ENCODE measurements around the gene NGEF.
"Not testable (repeated sequence)": the region's sequence is repeated elsewhere in the genome, so short reads cannot be mapped to it uniquely, and the experiment has no call there.

Gene NGEF

DNA sequence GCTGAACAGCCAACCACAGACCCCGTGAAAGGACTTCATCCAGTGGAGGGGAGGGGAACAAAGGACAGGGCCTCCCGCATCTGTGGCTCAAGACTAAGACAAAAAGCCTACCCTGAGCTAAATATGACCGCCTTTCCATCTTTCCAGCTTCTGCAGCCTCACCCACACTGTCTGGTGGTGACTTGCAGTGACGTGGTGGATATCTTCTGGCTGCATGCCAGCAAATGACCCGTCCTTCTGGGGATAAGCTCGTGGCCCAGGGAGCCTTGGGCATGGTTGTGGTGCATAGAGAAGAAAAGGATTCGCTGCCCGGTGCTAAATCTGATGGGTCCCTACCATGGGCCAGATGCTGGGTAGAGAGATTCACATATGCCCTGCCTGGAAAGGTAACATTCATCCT lies 8.7 kb upstream of the NGEF start:
- H3K27ac Mint-ChIP-seq: no peak overlapping the region
- no peaks in the 10 kb centered on the region for H3K9me3 Mint-ChIP-seq
- CTCF ChIA-PET: interaction anchor here (0.6 kb wide), 1 partner anchor 809 kb away, joined by 3 read pairs; no protein-coding TSS in a partner anchor
- no peaks in the 10 kb centered on the region for H3K36me3 Mint-ChIP-seq
- H3K4me3 Mint-ChIP-seq: no peak overlapping the region
- DNase-seq: no peak
- no peaks in the 10 kb centered on the region for H3K4me1 Mint-ChIP-seq
- peaks cover 4% of the 10 kb centered on the region for H3K27me3 Mint-ChIP-seq

DNA sequence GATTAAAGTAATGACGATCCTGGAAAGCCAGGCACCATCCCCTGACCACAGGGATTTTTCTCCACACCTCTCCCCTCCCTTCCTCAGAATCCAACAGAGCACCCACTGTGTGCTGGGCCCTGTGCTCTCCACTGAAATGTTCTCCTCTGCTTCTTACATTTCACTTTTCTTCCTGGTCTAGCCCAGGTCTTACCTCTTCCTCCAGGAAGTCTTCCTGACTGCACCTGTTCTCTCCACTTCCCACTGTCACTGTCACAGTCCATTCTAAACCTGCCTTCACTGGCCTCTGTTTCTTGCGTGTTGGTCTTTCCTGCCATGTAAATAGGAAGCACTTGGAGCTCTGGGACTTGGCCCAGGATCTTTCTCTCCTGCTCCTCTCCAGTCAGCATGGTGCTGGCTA lies 7.4 kb upstream of the NGEF start:
- Mint-ChIP-seq H3K36me3 (no peaks in the 10 kb centered on the region), H3K27ac (no peak overlapping the region), H3K4me3 (no peak overlapping the region), H3K9me3 (peaks cover 2% of the 10 kb centered on the region), H3K27me3 (peaks cover 4% of the 10 kb centered on the region), H3K4me1 (no peaks in the 10 kb centered on the region)
- CTCF ChIA-PET: interaction anchor here (0.8 kb wide), 1 partner anchor 9 kb away, joined by 3 read pairs; no protein-coding TSS in a partner anchor
- DNase-seq: no peak

DNA sequence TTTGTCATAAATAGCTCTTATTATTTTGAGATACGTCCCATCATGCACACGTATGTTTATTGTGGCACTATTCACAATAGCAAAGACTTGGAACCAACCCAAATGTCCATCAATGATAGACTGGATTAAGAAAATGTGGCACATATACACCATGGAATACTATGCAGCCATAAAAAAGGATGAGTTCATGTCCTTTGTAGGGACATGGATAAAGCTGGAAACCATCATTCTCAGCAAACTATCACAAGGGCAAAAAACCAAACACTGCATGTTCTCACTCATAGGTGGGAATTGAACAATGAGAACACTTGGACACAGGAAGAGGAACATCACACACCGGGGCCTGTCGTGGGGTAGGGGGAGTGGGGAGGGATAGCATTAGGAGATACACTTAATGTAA lies 6.6 kb upstream of the NGEF start:
- CTCF ChIA-PET, H3K27ac Mint-ChIP-seq, H3K27me3 Mint-ChIP-seq, H3K36me3 Mint-ChIP-seq, DNase-seq, H3K4me3 Mint-ChIP-seq, H3K9me3 Mint-ChIP-seq, H3K4me1 Mint-ChIP-seq: not testable (repeated sequence)

DNA sequence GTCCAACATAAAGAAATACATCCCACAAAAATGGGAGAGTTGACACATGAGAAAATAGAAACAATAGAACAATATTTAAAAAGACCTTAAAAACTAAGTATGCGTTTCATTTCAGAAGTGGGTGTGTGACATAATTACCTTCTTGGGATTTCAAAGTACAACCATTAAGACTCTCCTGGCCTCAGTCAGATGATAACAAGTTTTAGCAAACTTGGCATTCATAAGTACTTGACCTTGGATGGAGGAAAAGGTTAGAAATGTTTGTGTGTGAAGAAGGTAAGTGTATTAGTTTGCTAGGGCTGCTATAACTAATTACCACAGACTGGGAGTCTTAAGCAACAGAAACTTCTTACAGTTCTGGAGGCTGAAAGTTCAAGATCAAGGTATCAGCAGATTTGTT lies 4.9 kb upstream of the NGEF start:
- H3K4me3 Mint-ChIP-seq: no peak overlapping the region
- CTCF ChIA-PET: interaction anchor here (1.7 kb wide), 1 partner anchor 11 kb away, joined by 8 read pairs; no protein-coding TSS in a partner anchor
- no peak for DNase-seq
- H3K27ac Mint-ChIP-seq: no peak overlapping the region
- H3K9me3 Mint-ChIP-seq: peaks cover 4% of the 10 kb centered on the region
- H3K4me1 Mint-ChIP-seq: no peaks in the 10 kb centered on the region
- H3K36me3 Mint-ChIP-seq: no peaks in the 10 kb centered on the region
- peaks cover 4% of the 10 kb centered on the region for H3K27me3 Mint-ChIP-seq

DNA sequence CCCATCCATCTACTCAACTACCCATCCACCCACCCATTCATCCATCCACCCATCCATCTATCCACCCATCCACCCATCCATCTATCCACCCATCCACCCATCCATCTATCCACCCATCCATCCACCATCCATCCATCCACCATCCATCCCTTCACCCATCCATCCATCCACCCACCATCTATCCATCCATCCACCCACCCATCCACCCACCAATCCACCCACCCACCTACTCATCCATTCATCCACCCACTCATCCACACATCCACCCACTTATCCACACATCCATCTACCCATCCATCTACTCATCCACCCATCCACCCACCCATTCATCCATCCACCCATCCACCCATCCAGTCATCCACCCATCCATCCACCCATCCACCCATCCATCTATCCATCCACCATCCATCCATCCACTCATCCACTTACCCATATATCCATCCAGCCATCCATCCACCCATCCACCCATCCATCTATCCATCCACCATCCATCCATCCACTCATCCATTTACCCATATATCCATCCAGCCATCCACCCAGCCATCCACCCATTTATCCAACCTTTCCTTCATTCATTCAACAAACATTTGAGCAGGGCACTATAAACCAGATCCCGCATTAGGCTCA lies 2.1 kb upstream of the NGEF start:
- Mint-ChIP-seq H3K4me3 (no peak overlapping the region), H3K27ac (no peak overlapping the region), H3K4me1 (no peaks in the 10 kb centered on the region), H3K27me3 (peaks cover 13% of the 10 kb centered on the region), H3K36me3 (no peaks in the 10 kb centered on the region), H3K9me3 (peaks cover 4% of the 10 kb centered on the region)
- CTCF ChIA-PET: no interaction called here
- DNase-seq: no peak

DNA sequence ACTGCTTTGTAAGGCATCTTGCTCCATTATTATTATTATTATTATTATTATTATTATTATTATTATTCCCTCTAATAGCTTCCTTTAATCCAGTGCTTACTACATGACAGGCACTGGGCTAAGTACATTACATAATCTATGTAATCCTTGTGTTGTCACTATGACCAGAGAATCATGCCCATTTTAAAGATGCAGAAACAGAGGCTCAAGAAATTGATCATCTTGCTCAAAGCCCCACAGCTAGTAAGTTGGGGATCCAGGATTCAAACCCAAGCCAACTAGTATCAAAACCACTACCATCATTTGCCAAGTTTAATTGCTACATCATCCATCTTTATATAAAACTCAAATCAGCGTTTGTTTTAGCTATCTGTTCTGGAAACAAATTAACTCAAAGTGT lies 594 bp upstream of the NGEF start:
- Mint-ChIP-seq H3K9me3 (peaks cover 4% of the 10 kb centered on the region), H3K4me3 (no peak overlapping the region), H3K36me3 (no peaks in the 10 kb centered on the region), H3K4me1 (no peaks in the 10 kb centered on the region), H3K27ac (no peak overlapping the region), H3K27me3 (peaks cover 24% of the 10 kb centered on the region)
- CTCF ChIA-PET: no interaction called here
- DNase-seq: no peak

DNA sequence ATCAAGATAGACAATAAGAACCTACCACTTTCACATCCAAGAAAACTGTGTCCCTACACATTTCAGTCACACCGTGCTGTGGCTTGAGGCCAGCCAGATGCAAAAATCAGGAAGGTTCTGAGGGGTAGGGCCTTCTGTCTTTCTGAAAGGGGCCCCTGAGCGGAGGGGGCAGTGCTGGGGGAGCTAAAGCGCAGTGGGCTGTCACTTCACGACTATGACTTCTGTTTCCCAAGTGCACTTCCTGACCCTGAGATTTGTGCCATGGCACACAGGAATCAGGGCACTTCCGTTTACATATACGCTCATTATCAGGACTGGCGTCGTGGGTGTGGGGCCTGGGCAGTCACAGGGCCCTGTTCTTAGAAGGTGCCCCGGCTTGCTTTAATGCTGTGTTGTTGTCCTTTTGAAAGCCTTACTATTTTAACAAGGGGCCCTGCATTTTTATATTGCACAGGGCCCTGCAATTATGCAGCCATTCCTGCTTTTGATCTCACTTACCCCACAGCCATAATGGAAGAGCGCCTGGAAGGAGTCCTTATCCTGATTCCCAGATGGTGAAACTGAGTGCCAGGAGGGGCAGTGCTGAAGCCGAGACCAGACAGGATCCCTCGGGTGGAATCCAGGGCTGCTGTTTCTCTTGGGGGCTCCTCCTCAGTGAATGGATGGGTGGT lies 620 bp downstream of the NGEF start:
- Mint-ChIP-seq H3K4me1 (no peaks in the 10 kb centered on the region), H3K36me3 (no peaks in the 10 kb centered on the region), H3K9me3 (peaks cover 4% of the 10 kb centered on the region), H3K4me3 (no peak overlapping the region), H3K27me3 (peaks cover 24% of the 10 kb centered on the region), H3K27ac (no peak overlapping the region)
- DNase-seq: no peak
- CTCF ChIA-PET: interaction anchor here (1.1 kb wide), 1 partner anchor 17 kb away, joined by 3 read pairs; no protein-coding TSS in a partner anchor

DNA sequence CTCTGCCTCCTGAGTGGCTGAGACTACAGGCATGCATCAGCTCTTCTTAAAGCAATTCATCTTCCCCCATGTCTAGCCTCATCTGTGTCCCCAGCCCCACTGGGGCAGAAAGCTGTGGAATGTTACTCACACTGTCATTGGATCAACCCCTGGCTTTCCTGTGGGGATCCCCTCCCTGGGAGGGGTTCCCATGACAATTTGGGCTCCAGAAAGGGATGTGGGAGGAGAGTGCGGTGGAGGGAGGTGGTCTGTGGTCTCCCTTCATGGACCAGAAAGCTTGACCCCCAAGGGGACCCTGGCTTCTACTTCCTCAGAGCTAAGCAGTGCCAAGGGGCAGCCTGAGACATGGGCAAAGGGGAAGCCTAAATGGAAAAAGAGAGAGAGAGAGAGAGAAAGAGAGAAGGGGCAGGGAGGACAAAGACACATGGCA lies 1.3 kb downstream of the NGEF start:
- DNase-seq: no peak
- no peak overlapping the region for H3K4me3 Mint-ChIP-seq
- H3K4me1 Mint-ChIP-seq: no peaks in the 10 kb centered on the region
- H3K27ac Mint-ChIP-seq: no peak overlapping the region
- H3K9me3 Mint-ChIP-seq: peaks cover 4% of the 10 kb centered on the region
- peaks cover 24% of the 10 kb centered on the region for H3K27me3 Mint-ChIP-seq
- H3K36me3 Mint-ChIP-seq: no peaks in the 10 kb centered on the region
- CTCF ChIA-PET: interaction anchor here (1.1 kb wide), 1 partner anchor 18 kb away, joined by 3 read pairs; no protein-coding TSS in a partner anchor

DNA sequence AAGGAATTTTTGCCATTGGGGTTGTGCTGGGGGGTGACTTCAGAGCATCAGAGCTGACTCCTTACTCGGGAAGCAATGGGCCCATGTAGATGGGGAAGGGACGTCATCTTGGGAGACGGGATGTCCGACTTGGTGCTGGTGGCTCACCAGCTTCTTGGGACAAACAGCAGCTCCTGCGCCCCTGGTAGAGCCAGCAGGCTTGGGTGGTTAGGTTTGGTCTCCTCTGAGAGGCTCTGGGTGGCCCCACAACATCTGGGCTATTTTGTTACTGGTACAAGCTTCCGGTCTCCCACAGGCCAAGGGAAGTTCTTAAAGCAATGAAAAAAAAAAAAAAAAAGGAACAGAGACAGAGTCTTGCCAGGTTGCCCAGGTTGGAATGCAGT lies 1.8 kb downstream of the NGEF start:
- CTCF ChIA-PET: interaction anchor here (1.1 kb wide), 1 partner anchor 18 kb away, joined by 3 read pairs; no protein-coding TSS in a partner anchor
- Mint-ChIP-seq H3K4me3 (no peak overlapping the region), H3K9me3 (peaks cover 4% of the 10 kb centered on the region), H3K27ac (no peak overlapping the region), H3K27me3 (peaks cover 24% of the 10 kb centered on the region), H3K4me1 (no peaks in the 10 kb centered on the region), H3K36me3 (no peaks in the 10 kb centered on the region)
- no peak for DNase-seq

DNA sequence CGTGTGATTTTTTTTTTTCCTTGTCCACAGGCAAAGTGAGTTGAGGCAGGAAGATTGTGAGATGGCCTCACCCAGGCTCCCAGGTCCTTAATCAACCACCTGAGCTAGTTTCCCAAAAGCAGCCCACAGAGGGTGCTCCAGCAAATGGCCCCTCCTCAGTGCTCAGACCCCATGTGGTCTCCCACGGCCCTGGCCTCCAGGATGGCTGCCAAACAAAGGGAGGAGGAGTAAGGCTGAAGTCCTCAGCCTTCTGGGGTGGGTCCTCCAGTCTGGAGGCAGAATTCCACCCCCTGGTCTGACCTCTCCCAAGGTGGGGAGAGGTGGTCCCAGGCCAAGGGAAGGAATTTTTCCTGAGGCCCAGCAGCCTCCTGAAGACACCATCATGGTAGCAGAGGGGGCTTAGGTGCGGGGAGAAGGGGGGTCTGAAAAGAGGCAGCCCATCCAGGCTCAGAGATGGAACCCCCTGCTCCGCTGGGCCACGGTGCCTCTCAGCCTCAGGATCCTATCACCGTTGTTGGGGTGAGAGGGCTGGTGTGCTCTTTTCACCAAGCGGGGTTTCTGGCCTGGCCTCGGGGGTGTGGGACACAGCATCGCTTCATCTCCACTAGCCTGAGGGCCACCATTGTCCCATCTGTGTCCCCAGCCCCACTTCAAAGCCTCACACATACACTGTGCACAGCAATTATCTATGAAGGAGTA lies 2.3 kb downstream of the NGEF start:
- no peaks in the 10 kb centered on the region for H3K36me3 Mint-ChIP-seq
- no peak for DNase-seq
- peaks cover 28% of the 10 kb centered on the region for H3K27me3 Mint-ChIP-seq
- CTCF ChIA-PET: no interaction called here
- H3K27ac Mint-ChIP-seq: no peak overlapping the region
- H3K4me3 Mint-ChIP-seq: no peak overlapping the region
- H3K4me1 Mint-ChIP-seq: no peaks in the 10 kb centered on the region
- H3K9me3 Mint-ChIP-seq: peaks cover 4% of the 10 kb centered on the region

DNA sequence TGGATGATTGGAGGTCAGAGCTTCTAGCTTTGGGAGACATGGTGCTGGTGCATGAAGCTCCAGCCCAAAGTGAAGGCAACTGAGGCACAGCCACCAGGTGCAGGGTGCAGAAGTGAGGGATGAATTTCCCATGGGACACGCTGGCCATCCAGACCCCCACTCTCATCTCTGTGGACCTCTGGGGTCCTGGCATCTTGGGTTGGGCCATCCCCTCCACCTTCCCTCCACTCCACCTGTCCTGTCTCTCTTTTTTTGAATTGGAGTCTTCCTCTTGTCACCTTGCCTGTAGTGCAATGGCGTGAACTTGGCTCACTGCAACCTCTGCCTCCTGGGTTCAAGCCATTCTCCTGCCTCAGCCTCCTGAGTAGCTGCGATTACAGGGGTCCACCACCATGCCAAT lies 3.4 kb downstream of the NGEF start:
- Mint-ChIP-seq H3K9me3 (no peaks in the 10 kb centered on the region), H3K27ac (no peak overlapping the region), H3K36me3 (no peaks in the 10 kb centered on the region), H3K4me1 (no peaks in the 10 kb centered on the region), H3K27me3 (peaks cover 33% of the 10 kb centered on the region), H3K4me3 (no peak overlapping the region)
- CTCF ChIA-PET: no interaction called here
- DNase-seq: no peak

DNA sequence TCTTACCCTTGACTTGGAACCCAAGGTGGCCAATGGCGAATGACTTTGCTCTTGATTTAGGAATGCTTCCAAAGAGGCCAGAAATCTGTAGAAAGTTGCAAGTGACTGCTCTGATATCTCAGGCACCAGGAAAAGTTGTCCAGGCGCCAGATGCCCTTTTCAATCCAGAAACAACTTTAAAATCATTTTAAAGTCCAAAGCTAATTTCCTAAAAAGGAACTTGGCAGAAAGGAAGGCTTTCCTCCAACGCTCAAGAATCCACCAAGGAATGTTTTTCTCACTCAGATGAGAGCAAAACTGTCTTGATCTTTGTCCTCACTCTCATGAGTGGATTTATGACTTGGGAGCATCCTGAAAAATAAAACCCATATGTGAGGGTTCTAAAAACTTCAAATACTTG lies 5.3 kb downstream of the NGEF start:
- no peak overlapping the region for H3K4me3 Mint-ChIP-seq
- H3K27ac Mint-ChIP-seq: no peak overlapping the region
- CTCF ChIA-PET: no interaction called here
- H3K36me3 Mint-ChIP-seq: no peaks in the 10 kb centered on the region
- no peaks in the 10 kb centered on the region for H3K4me1 Mint-ChIP-seq
- H3K9me3 Mint-ChIP-seq: no peaks in the 10 kb centered on the region
- DNase-seq: no peak
- H3K27me3 Mint-ChIP-seq: peaks cover 43% of the 10 kb centered on the region

DNA sequence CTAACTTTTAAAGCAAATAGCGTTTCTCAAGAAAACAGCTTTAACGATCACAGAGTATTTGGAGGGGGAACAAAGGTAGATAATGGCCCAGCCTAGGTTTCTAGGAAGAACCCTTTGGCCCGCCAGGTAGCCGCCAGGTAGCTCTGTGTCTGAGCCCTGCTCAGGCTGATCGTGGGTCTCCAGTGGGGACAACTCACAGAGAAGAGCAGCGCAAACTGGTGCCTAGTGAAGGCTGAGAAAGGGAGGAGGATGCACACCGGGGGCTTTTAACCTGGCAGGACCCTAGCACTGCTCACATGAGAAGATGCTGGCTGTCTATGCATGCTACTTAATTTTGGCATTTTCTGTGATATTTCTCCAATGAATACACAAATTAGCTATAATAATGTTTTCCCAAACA lies 5.8 kb downstream of the NGEF start:
- CTCF ChIA-PET: no interaction called here
- DNase-seq: no peak
- Mint-ChIP-seq H3K4me1 (no peaks in the 10 kb centered on the region), H3K36me3 (no peaks in the 10 kb centered on the region), H3K4me3 (no peak overlapping the region), H3K9me3 (no peaks in the 10 kb centered on the region), H3K27ac (no peak overlapping the region), H3K27me3 (peaks cover 43% of the 10 kb centered on the region)

DNA sequence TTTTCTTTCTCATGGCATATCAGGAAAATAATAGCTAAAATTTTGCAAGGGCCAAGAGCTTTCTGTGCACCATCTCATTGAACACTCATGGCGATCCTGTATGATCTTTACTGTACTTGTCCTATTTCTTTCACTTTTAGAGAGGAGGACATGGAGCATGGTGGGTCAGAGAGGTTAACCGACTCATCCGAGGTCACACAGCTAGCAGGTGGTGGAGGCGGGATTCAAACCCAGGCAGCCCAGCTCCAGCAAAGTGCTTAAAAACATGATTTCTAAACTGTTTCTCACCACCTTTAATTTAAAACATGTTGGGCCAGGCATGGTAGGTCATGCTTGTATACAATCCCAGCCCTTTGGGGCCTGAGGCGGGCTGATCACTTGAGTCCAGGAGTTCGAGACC lies 6.4 kb downstream of the NGEF start:
- Mint-ChIP-seq H3K4me1 (no peaks in the 10 kb centered on the region), H3K27ac (no peak overlapping the region), H3K4me3 (no peak overlapping the region), H3K27me3 (peaks cover 40% of the 10 kb centered on the region), H3K36me3 (no peaks in the 10 kb centered on the region), H3K9me3 (no peaks in the 10 kb centered on the region)
- CTCF ChIA-PET: interaction anchor here (0.6 kb wide), 1 partner anchor 23 kb away, joined by 4 read pairs; no protein-coding TSS in a partner anchor
- no peak for DNase-seq

DNA sequence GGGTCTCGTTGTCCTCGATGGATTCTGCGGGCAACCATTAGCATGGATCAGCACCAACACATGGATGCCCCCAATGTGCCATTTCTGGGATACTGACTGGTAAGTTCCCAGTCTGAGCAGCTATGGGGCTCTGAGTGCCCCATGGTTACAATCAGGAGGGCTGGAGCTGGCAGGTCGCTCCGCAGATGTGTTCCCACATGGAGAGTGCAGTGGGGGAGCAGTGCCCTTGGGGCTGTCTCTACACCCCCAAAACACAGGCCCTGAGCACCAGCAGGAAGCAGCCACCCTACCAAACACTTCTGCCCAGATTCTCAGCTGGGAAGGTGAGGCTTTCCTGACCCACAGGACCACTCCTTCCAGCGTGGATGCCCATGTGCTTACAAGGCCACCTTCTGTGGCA lies 8.0 kb downstream of the NGEF start:
- H3K4me1 Mint-ChIP-seq: no peaks in the 10 kb centered on the region
- H3K27ac Mint-ChIP-seq: no peak overlapping the region
- no peaks in the 10 kb centered on the region for H3K9me3 Mint-ChIP-seq
- no peak for DNase-seq
- H3K4me3 Mint-ChIP-seq: no peak overlapping the region
- CTCF ChIA-PET: no interaction called here
- H3K36me3 Mint-ChIP-seq: no peaks in the 10 kb centered on the region
- H3K27me3 Mint-ChIP-seq: peaks cover 39% of the 10 kb centered on the region

Measured in activated naive CD4-positive, alpha-beta T cell treated with anti-CD3 and anti-CD28 coated beads, Interleukin-2, amount 10 ng/mL, durations not matched to agents 7 days and 5 days (primary cell).